Measurements from ENCODE around the gene SRSF8. TPM values are rescaled to one million over a fixed set of nuclear protein-coding genes. Genes with fewer than 3 reads are reported as not detected.
A peak's percentile ranks its signal among the peaks of the same experiment; 100 is the strongest.

The SRSF8 gene
- total and polyA plus RNA-seq, 2 of the 4 experiments (the other 2 are of a cell fraction) = 3.4 to 14.3 TPM

DNA sequence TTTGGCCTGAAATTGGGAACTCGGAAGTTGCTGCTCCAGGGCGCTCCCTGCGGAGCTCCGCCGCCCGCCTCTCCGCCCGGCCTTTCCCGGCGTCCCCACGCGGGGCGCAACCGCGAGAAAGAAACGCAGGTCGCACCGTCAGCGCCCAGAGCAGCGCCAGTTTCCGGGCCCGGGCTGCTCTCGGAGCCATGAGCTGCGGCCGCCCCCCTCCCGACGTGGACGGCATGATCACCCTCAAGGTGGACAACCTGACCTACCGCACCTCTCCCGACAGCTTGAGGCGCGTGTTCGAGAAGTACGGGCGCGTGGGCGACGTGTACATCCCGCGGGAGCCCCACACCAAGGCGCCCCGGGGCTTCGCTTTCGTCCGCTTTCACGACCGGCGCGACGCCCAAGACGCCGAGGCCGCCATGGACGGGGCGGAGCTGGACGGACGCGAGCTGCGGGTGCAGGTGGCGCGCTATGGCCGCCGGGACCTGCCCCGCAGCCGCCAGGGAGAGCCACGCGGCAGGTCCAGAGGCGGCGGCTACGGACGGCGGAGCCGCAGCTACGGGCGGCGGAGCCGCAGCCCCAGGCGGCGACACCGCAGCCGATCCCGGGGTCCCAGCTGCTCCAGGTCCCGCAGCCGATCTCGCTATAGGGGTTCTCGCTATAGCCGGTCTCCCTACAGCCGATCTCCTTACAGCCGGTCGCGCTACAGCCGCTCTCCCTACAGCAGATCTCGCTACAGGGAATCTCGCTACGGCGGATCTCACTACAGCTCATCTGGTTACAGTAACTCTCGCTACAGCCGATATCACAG lies 521 bp downstream of the SRSF8 start:
- Histone ChIP-seq H3K18ac (ENCODE audit: low read depth, low read length) (peak overlapping the region; percentile 64), H4K5ac (ENCODE audit: low read depth, low read length) (peak overlapping the region; percentile 94), H2AK9ac (replicated peaks; ENCODE audit: low read depth, low read length, poor library complexity) (peak overlapping the region; percentile 88), H3K9ac (ENCODE audit: low read depth, low read length) (peak overlapping the region; percentile 93), H3K23ac (ENCODE audit: low read depth, low read length) (peak overlapping the region; percentile 93), H3K27me3 (ENCODE audit: control insufficient read depth, insufficient read depth, low read length) (no peaks in the 10 kb centered on the region), H3K4me3 (ENCODE audit: insufficient read depth, low read depth, low read length) (peak overlapping the region; percentile 91), H2BK120ac (ENCODE audit: low read depth, low read length) (peak overlapping the region; percentile 74), H3K4me1 (ENCODE audit: control insufficient read depth, insufficient read depth, low read length) (no peaks in the 10 kb centered on the region), H3K36me3 (ENCODE audit: control insufficient read depth, insufficient read depth, low read length) (no peaks in the 10 kb centered on the region), H3K79me1 (ENCODE audit: low read depth in 1 of 2, low read length in 2 of 2) (peaks cover 9 to 22% of the 10 kb centered on the region in 2 experiments; a peak in 2 of 4 replicates), H3K4ac (ENCODE audit: low read depth, low read length) (peak overlapping the region; percentile 92), H3K9me1 (ENCODE audit: insufficient read depth, low read length) (no peaks in the 10 kb centered on the region), H2BK15ac (ENCODE audit: low read depth, low read length) (peak overlapping the region; percentile 57; the same call in 1 of the 3 replicates), H2AK5ac (ENCODE audit: low read depth, low read length) (no peak overlapping the region; the same call in 1 of the 2 replicates), H2AFZ (replicated peaks; ENCODE audit: low read length, poor library complexity) (peak overlapping the region; percentile 99), H3K9me3 (ENCODE audit: control insufficient read depth, insufficient read depth, low read length) (no peaks in the 10 kb centered on the region), H3K14ac (replicated peaks; ENCODE audit: low read depth, low read length) (peak overlapping the region; percentile 96), H2BK5ac (ENCODE audit: low read depth, low read length, poor library complexity, severe bottlenecking) (peak overlapping the region; percentile 91), H3K56ac (ENCODE audit: extremely low read depth, insufficient read depth, low read length) (peak overlapping the region; percentile 63), H4K8ac (ENCODE audit: low read depth in 2 of 2, low read length in 2 of 2) (peak overlapping the region; percentile 86 to 91), H3K4me2 (ENCODE audit: low read depth, low read length) (peak overlapping the region; percentile 98), H3K27ac (ENCODE audit: insufficient read depth, low read length) (peak overlapping the region; percentile 85), H4K91ac (ENCODE audit: insufficient read depth, low read depth, low read length) (peak overlapping the region; percentile 57), H2BK20ac (ENCODE audit: low read depth, low read length) (0 out of 2 replicates have a peak overlapping the region, but pooled peaks have one; percentile 9), H4K20me1 (ENCODE audit: insufficient read depth, low read length) (no peaks in the 10 kb centered on the region)
- ATAC-seq (ENCODE audit: low read depth) = peak; percentile 90
- BruUV-seq (replicated peaks) = no TSS peak
- intact Hi-C loops (cut with micrococcal nuclease) = loop anchor here (5.0 kb wide), 3 partner anchors 95 to 1360 kb away; partner anchors contain the start of genes CWC15 and KDM4D
- TF ChIP-seq POLR2A (IDR thresholded peaks at IDR 0.05; ENCODE audit: low read depth, low read length) (peak; percentile 57), MAFK (IDR thresholded peaks at IDR 0.05; ENCODE audit: low read depth, low read length) (no peak), FOS (IDR thresholded peaks at IDR 0.05; ENCODE audit: low read depth, low read length) (no peak), RAD21 (IDR thresholded peaks at IDR 0.05; ENCODE audit: low read length) (peak; percentile 24; the same call in 1 of the 2 replicates)
- TF ChIP-seq, protein P1, sequence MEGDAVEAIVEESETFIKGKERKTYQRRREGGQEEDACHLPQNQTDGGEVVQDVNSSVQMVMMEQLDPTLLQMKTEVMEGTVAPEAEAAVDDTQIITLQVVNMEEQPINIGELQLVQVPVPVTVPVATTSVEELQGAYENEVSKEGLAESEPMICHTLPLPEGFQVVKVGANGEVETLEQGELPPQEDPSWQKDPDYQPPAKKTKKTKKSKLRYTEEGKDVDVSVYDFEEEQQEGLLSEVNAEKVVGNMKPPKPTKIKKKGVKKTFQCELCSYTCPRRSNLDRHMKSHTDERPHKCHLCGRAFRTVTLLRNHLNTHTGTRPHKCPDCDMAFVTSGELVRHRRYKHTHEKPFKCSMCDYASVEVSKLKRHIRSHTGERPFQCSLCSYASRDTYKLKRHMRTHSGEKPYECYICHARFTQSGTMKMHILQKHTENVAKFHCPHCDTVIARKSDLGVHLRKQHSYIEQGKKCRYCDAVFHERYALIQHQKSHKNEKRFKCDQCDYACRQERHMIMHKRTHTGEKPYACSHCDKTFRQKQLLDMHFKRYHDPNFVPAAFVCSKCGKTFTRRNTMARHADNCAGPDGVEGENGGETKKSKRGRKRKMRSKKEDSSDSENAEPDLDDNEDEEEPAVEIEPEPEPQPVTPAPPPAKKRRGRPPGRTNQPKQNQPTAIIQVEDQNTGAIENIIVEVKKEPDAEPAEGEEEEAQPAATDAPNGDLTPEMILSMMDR (conservative IDR thresholded peaks at IDR 0.05; ENCODE audit: low read depth, low read length) = peak; percentile 65
- ChIA-PET POLR2A (ENCODE audit: unreplicated experiment) (interaction anchor here (0.5 to 0.7 kb wide), 3 partner anchors 51 to 1357 kb away, joined by 3 to 4 read pairs (median 3); no protein-coding TSS in a partner anchor), CTCF (interaction anchor here (0.9 to 1.8 kb wide), 9 partner anchors 8 to 640 kb away, joined by 3 to 16 read pairs (median 3); no protein-coding TSS in a partner anchor)
- in situ Hi-C loops (cut with MboI; ENCODE audit: low sequenced_read_pairs) = loop anchor here (25.0 kb wide), 1 partner anchor 1370 kb away; no protein-coding TSS in a partner anchor
- 1% methylated on average over 76 of the region's 98 CpGs; no CpG with 5 or more reads in 1 of the 2 experiments for WGBS, 2 experiments (ENCODE audit: extremely low coverage in 2 of 2, insufficient read length in 1 of 2)
- dilution Hi-C loops (cut with HindIII; ENCODE audit: low sequenced_read_pairs, unreplicated experiment) = no loop called here
- DNase-seq = peak; percentile 72
